Ovary (tissue), 9 donors: Measurements from ENCODE around the gene MS4A8. TPM values are rescaled to one million over a fixed set of nuclear protein-coding genes. Genes with fewer than 3 reads are reported as not detected.

Experiments used
- DNase-seq, 5 donors: peaks; one replicate each; pipeline ENCODE4 v3.0.0-alpha.2; 2019 to 2020
- H3K27ac ChIP-seq, 2 donors: fragments of 200-600 bp; one replicate each; pipeline versions ENCODE4 v1.5.1 to v1.8.0; 2019 to 2022
- H3K27me3 ChIP-seq: fragments of 200-600 bp; one replicate; pipeline ENCODE4 v1.8.0; 2022
- H3K36me3 ChIP-seq: fragments of 200-600 bp; sonication (generic); one replicate; pipeline ENCODE4 v1.5.1; 2019
- H3K4me1 ChIP-seq: one replicate; pipeline ENCODE4 v1.8.1; 2013; ENCODE audit warnings: mild to moderate bottlenecking, moderate library complexity; ENCODE audit not compliant: insufficient read depth
- H3K4me3 ChIP-seq: fragments of 200-600 bp; sonication (generic); one replicate; pipeline ENCODE4 v1.5.1; 2017
- H3K9me3 ChIP-seq, 2 donors: fragments of 200-600 bp in 1 of 2; sonication (generic) in 1 of 2; one replicate each; pipeline versions ENCODE4 v1.5.1 to v1.8.1; 2013 to 2019; ENCODE audit warnings: mild to moderate bottlenecking in 1 of 2, moderate library complexity in 1 of 2
- EP300 ChIP-seq: sonication (generic); formaldehyde crosslinking; IDR thresholded peaks from one replicate; pipeline ENCODE4 v1.6.1; 2017; ENCODE audit warnings: antibody characterized with exemption
- POLR2A ChIP-seq: fragments of 450-650 bp; IDR thresholded peaks from one replicate; pipeline ENCODE4 v1.6.1; 2017; ENCODE audit warnings: antibody characterized with exemption, mild to moderate bottlenecking, moderate library complexity
- WGBS, 3 donors: extraction: QIAGEN DNeasy Blood & Tissue Kit in 1 of 3; methylation state at CpG; one replicate each; pipeline versions ENCODE4 v1.1.5 to v1.1.7; 2013 to 2017; 5-methylcytosine and 5-hydroxymethylcytosine counted together
- intact Hi-C, 4 donors: fragments of 100-400 bp; cut with DNase I; formaldehyde crosslinking; loops; one replicate each; pipeline versions ENCODE4 v1.11.0 to v1.15.1; 2022 to 2023
- polyA plus RNA-seq, 2 donors: library from polyadenylated mRNA; stranded (reverse); fragments of 200-250 nt in 1 of 2; fragments of 350-450 nt in 1 of 2; fragmentation: Illumina TruSeq in 1 of 2; extraction: RNeasy Lipid Tissue Mini Kit (QIAGEN cat#74804) in 1 of 2; gene quantifications; one replicate each; pipeline ENCODE4 v1.2.3, GENCODE V29; 2013 to 2014
- total RNA-seq, 7 donors: library from RNA; depleted of rRNA in 2 of 7; stranded (reverse); fragments of >200 nt in 2 of 7; fragmentation: NEBNext Ultra II Directional in 3 of 7; extraction: Animal tissue kit (Norgen Biotek cat#: 25700) in 3 of 7; gene quantifications; one replicate each; pipeline versions ENCODE4 v1.1.0 to v1.2.4, GENCODE V29; 2016 to 2023
- TF ChIP-seq, protein P1 (sequence below), 3 donors: fragments of 450-650 bp in 2 of 3; fragments of 200-600 bp in 1 of 3; IDR thresholded peaks; one replicate each; pipeline versions ENCODE4 v1.5.1 to v1.8.0; 2016 to 2022; ENCODE audit warnings: antibody characterized with exemption in 3 of 3, mild to moderate bottlenecking in 1 of 3
- donor health status: DM: no; HTN: no; CAD: no; lungs with moderate emphysema.
- donor health status: DM: no; HTN: no; CAD: no.
- donor health status: Bipolar disorder and iron deficiency.
- donor health status: DM: yes; HTN: yes; CAD: no.
- donor health status: DM: no; HTN: no; CAD: no.
- donor health status: DM: yes; HTN: yes; CAD: no.

The MS4A8 gene
- total and polyA plus RNA-seq, 9 donors = 0.45 to 30.9 (median 2.1) TPM; not detected in 2

DNA sequence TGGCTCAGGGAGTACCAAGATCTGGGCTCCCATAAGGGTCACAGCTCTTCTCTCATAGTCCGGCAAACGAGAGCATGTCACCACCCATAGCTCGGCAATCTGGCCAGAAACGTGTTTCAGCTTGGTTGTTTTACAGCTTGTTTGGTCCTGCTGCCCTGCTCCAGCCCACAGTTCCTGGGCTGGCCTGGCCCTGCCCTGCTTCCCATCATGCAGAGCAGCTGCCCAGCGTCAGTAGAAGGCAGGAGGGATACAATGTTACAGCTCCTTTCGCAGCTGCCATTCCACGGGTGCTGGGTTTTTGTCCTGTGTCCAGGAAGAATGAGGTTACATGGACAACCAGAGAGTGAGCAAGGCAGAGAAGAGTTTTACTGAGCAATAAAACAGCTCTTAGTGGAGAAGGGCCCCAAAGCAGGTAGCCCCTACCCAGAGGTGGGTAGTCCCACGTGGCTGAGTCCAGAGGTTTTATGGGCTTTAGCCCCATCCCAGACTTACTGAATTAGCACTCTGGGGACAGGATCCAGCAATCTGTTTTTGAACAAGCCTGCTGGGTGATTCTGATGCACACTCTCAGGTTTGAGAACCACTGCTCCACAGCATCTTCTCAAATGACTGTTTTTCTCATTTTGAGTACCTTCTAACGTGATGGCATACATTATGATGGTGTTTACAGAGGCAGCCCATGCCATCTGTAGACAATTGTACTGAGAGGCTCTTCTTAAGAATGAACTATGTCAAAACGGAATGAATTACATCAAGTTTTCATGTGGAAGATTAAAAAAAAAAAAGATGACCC lies 19.3 kb downstream of the MS4A8 start:
- no peak for TF ChIP-seq EP300
- TF ChIP-seq, protein P1, sequence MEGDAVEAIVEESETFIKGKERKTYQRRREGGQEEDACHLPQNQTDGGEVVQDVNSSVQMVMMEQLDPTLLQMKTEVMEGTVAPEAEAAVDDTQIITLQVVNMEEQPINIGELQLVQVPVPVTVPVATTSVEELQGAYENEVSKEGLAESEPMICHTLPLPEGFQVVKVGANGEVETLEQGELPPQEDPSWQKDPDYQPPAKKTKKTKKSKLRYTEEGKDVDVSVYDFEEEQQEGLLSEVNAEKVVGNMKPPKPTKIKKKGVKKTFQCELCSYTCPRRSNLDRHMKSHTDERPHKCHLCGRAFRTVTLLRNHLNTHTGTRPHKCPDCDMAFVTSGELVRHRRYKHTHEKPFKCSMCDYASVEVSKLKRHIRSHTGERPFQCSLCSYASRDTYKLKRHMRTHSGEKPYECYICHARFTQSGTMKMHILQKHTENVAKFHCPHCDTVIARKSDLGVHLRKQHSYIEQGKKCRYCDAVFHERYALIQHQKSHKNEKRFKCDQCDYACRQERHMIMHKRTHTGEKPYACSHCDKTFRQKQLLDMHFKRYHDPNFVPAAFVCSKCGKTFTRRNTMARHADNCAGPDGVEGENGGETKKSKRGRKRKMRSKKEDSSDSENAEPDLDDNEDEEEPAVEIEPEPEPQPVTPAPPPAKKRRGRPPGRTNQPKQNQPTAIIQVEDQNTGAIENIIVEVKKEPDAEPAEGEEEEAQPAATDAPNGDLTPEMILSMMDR (IDR thresholded peaks at IDR 0.05) = no peak
- no peak for TF ChIP-seq POLR2A
- no peak for DNase-seq

DNA sequence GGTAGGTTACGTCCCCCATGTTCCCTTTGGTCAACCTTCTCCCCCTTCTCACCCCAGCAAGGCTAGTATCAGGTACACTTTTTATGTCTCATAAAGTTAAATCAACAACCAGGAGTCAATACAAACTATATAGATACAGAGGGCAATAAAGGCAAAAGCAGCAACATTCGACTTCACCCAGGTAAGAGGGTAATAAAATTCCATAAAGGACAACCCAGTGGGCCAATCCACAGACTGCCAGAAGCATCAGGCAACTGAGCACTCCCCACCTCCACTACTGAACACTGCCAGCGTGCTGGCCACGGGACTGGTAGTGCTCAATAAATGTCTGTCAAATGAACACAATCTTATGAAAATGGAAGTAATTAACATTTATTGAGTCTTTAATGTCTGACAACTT lies 20.0 kb downstream of the MS4A8 start:
- Histone ChIP-seq H3K36me3 (no peaks in the 10 kb centered on the region), H3K27me3 (no peaks in the 10 kb centered on the region), H3K4me1 (no peaks in the 10 kb centered on the region), H3K27ac (no peak overlapping the region), H3K4me3 (no peak overlapping the region), H3K9me3 (no peaks in the 10 kb centered on the region)
- TF ChIP-seq POLR2A = no peak
- TF ChIP-seq, protein P1 (IDR thresholded peaks at IDR 0.05) = no peak
- intact Hi-C loops = no loop called here
- WGBS, 3 donors = 81 to 86% (median 85%) methylated on average over 4 of the region's 4 CpGs
- no peak for DNase-seq

More for the DNA sequence above, 19.3 kb downstream of the MS4A8 start:
- Histone ChIP-seq H3K4me3 (no peak overlapping the region), H3K27me3 (no peaks in the 10 kb centered on the region), H3K36me3 (no peaks in the 10 kb centered on the region), H3K4me1 (no peaks in the 10 kb centered on the region), H3K9me3 (no peaks in the 10 kb centered on the region), H3K27ac (no peak overlapping the region)
- intact Hi-C loops = no loop called here
- WGBS, 3 donors = 84 to 87% (median 84%) methylated on average over 10 of the region's 10 CpGs

DNA sequence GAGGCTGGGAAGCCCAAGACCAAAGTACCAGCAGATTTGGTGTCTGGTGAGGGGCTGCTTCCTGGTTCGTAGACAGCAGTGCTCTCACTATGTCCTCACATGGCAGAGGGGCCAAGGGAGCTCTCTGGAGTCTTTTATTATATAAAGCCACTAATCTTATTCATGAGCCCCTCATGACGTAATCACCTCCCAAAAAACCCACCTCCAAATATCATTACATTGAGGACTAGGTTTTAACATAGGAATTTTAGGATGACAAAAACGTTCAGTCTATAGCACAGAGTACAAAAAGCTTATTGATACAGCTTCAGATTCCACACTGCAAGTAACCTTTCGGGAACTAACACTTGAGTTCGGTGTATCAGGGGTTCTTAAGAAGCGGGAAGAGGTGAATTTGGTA lies 21.0 kb downstream of the MS4A8 start:
- Histone ChIP-seq H3K27me3 (no peaks in the 10 kb centered on the region), H3K27ac (no peak overlapping the region), H3K4me1 (no peaks in the 10 kb centered on the region), H3K4me3 (no peak overlapping the region), H3K36me3 (no peaks in the 10 kb centered on the region), H3K9me3 (no peaks in the 10 kb centered on the region)
- no peak for DNase-seq
- 82 to 87% (median 85%) methylated on average over 6 of the region's 6 CpGs for whole genome bisulfite sequencing, 3 donors
- TF ChIP-seq POLR2A = no peak
- TF ChIP-seq, protein P1 (IDR thresholded peaks at IDR 0.05) = no peak
- TF ChIP-seq EP300 = no peak
- intact Hi-C loops = no loop called here

DNA sequence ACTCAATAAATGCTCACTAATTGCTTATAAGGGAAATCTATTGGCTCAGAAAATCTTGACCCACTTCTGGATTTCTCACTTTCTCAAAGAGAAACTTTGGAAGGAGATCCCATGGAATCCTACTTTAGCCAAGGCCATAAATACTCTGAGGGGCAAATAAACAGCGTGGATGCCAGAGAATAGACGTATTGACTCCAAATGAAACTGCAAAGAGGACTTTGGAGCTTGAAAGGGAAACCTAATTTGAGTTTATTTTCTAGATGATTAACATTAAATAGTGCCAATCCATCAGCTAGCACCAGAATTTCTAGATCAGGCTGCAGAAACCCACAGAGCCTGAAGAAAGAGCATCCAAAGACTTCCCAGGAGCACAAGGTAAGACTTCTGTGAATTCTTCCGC lies 25.0 kb downstream of the MS4A8 start, which contains the start of gene MS4A18:
Gene MS4A18, plus strand, starts transcription at position 301 of the 400 bp plus-strand sequence.
- DNase-seq = no peak
- WGBS, 3 donors = 74 to 88% (median 83%) methylated on average over 3 of the region's 3 CpGs
- H3K9me3 ChIP-seq = no peaks in the 10 kb centered on the region

More for the DNA sequence above, 25.0 kb downstream of the MS4A8 start, which contains the start of gene MS4A18:
- no peak for TF ChIP-seq POLR2A
- no peak for TF ChIP-seq EP300
- TF ChIP-seq, protein P1 (IDR thresholded peaks at IDR 0.05) = no peak
- no peaks in the 10 kb centered on the region for H3K27me3 ChIP-seq
- no peak within 1 kb of the TSS for H3K4me3 ChIP-seq
- no peaks in the 10 kb centered on the region for H3K36me3 ChIP-seq
- no peak within 1 kb of the TSS for H3K27ac ChIP-seq
- intact Hi-C loops = no loop called here
- no peaks in the 10 kb centered on the region for H3K4me1 ChIP-seq
